ENCODE measurements around the gene S100A10.

Gene S100A10

DNA sequence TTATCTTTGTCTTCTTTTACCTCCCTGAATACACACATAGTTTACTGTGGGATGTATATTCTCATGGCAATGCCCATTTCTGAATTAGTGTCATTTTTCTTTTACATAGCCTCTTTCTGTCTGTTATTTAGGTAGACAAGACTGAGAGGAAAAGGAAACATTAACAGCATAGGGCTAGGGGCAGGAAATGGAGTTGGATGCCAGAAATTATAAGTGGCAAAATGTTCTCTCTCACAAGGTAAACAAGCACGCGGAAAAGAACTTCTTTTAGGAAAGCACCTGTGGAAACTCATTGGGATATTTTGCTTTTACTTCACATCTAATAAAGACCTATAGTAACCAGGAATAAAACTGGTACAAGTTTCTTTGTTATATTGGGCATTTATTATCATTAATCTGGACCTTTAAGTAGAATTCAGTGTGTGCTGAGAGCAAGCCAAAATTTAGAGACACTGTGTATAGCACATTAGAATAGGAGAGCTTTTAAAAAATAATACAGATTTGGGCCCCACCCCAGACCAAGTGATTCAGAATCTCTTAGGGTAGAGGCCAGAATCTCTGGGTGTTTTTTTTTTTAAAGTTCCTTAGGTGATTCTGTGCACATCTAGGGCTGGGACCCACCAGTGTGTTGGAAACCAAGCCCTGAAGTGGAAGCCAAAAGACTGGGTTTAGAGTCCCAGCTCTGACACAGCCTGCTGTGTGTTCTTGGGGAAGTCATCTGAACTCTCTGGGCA is 32.7 kb downstream of the S100A10 start:
- no peak for DNase-seq

DNA sequence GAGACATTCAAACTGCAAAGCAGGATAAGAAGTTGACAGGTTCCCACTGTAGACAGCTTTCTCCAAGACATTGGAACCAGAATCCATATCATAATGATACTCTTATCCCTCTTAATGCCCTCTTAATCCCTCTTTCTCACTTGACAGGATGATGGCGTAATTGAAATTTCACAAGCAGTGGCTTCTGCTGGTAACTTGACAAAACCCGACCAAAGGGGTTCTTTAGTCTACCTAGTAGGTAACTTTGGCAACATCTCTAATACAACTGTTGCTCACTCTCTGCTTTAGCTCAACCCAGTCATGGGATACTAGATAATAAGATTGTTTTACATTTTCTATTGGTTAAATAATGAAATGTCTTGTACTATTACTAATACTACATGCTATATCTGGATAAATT is 34.7 kb downstream of the S100A10 start:
- DNase-seq: no peak

- no peak for DNase-seq
Observed at GRCh38 chr1:151956957-151957497, 36.6 kb downstream of the S100A10 start.

GRCh38 chr1:151953409-151954094 is 40.1 kb downstream of the S100A10 start:
- DNase-seq: no peak

- no peak for DNase-seq
Observed at GRCh38 chr1:151952811-151953210, 40.8 kb downstream of the S100A10 start.

- DNase-seq: no peak
Observed at GRCh38 chr1:151949371-151950193, 44.1 kb downstream of the S100A10 start.

GRCh38 chr1:151948506-151948905 is 45.2 kb downstream of the S100A10 start:
- DNase-seq: no peak

GRCh38 chr1:151947140-151947539 is 46.5 kb downstream of the S100A10 start:
- no peak for DNase-seq

- peak in 2 of 4 experiments; percentile 15 to 27 for DNase-seq
Observed at GRCh38 chr1:151945725-151946722, 47.6 kb downstream of the S100A10 start.

- DNase-seq: no peak
Observed at GRCh38 chr1:151944857-151945575, 48.6 kb downstream of the S100A10 start.

DNA sequence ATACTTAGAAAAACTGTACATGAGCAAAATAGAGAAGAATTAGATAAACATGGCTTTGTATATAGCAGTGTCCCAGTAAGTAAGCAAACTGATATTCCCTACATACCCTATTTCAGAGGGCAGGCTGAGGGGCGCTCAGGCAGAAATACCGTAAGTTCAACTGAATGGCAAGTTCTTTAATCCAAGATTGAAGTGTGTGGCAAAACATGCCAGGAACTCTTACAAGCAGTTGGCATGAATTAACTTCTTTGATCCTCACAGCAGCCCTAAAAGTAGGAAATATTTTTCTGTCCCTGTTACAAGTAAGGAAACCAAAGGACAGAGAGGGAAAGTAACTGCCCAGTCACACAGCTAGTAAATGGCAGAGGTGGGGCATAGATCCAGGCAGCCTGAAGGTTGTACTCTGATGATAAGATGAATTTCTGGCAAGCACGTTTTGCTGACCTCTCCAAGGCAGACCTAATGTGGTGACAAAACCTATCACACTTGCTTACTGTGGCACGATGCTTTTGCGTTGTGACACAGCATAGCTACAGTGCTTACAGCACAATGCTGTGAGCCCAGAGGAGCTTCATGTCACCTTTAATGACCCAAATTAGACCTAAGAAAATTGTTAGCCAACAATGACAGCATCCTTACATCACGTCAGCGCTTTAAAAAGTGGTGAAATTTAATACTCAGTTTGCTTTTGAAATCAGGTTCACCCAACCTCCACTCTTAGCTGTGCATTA is 49.4 kb downstream of the S100A10 start:
- no peak for DNase-seq

DNA sequence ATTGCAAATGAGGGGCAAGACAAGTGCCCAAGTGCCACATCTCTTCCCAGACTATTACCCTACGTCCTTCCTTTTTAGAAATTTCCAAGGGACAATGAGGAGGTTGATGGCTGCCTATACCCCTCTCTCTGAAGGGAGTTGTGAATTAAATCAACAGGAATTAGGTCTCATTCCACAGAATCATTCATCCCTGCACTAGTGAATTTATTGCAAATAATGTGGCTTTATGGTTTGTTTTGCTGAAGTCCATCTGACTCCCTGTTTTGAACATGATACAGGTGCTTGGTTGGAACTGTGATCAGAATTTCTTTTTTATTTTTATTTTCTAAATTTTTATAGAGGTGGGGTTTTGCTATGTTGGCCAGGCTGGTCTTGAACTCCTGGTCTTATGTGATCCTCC is 50.1 kb downstream of the S100A10 start:
- no peak for DNase-seq

DNA sequence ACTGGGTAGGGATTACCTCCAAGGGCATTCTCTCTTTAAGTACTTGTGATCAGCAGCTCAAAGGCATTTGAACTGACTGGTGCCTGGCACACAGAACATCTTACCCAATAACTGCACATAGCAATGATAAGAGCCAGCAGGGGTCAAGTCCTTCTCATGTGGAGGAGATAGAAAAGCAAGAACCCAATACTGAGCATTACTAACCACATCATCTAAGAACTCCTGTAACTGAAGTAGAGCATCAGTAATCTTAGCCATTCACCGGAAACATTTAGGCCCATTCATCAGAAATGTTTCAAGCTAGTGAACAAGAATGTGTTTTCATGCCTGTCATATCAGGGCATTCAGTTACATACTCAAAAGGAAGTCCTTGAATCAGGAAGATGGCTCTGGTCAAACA is 50.8 kb downstream of the S100A10 start:
- DNase-seq: no peak

DNA sequence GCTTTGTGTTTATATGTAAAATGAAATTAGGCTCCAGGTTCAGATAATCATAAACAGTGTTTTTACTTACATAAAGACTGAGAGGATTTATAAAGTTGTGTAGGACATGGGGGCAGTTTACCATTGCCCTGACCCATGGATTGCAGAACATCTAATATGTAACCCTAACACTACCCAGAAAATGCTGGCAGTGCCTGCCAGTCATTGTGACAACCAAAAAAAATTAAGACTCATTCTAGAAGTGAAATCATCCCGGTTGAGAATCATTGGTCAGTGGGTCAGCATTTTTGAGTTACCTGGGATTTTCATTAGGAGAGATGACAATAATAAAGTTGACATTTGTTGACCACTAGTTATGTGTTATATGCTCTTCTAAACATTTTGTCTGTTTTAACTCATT is 53.1 kb downstream of the S100A10 start:
- no peak for DNase-seq

DNA sequence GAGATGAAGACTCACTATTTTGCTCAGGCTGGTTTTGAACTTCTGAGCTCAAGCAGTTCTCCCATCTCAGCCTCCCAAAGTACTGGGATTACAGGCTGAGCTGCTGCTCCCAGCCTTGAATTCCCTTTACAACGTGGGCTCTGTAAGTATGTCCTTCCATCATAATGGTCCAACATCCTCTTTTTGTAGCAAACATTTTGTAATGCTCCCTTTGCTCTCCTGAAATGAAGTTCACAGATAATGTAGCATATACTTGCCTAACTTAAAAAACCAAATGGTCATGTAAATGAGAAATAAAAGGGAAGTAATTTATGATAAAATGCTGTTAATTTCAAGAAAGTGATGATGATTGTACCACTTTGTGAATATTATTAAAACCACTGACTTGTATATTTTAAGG is 53.9 kb downstream of the S100A10 start:
- DNase-seq: no peak

- no peak for DNase-seq
Observed at GRCh38 chr1:151939141-151939540, 54.5 kb downstream of the S100A10 start.

DNA sequence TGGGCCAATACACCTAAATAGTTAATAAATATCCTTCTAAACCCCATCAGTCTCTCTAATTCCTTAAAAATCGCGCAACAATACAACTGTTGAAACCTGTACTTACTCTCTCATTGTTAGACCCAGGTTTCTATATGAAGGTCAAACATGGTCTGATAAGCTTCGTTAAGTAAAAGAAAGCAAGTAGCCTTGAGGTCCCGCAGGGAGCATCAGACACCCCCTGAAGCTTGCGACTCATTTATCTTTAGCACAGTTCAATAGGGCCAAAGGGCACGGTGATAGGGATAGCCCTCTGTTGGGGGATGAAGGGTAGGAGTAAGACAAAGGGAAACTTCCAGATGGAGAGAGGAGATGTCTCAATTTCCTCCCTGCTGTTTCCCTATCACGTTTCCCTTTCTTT is 57.0 kb downstream of the S100A10 start:
- no peak for DNase-seq

DNA sequence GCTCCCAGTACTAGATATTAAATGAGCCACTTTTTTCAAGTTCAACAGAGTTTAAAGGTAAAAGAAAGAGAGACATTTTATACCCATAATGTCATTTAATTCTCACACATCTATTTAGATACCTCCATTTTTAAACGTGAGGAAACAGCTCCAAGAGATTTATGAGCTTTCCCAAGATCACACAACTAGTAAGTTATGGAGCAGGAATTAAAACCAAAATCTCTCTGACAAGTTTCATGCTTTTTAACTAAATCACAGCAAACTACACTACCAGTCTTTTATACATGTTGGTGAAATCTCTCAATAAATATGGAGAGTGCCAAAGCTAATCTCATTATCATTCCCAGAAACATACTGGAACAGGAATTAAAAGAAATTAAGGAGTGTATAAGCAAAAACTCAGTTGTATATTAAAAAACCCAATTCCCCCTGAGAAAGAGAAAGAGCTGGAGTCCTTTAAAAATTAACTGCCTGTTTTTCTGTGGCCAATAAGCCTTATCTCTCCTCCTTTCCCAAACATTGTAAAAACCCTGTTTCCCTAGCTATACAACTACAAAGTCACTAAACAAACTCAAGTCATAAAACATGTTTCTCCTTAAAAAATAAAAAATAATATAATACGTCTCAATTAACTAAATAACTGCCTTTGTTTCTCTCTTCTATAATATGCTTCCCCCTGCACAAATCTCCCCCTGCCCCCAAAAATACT is 57.6 kb downstream of the S100A10 start:
- no peak for DNase-seq

DNA sequence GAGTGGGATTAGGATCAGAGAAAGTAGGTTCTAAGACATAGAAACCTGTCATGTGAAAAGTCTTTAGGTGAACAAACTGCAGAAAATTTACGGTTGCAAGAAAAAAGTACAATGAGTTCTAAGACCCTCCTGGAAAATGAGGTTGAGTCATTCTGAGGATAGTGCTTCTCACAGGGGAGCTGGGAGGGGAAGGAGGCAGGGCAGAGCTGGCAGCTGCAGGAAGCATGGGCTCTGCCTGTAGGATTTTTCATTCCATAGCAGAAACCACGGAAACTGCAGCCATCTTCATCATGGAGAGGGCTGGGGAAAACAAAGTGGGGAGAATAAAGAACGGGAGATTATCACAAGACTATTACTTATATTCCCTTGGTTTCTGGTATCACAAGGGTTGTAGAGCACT is 58.5 kb downstream of the S100A10 start:
- DNase-seq: no peak

DNA sequence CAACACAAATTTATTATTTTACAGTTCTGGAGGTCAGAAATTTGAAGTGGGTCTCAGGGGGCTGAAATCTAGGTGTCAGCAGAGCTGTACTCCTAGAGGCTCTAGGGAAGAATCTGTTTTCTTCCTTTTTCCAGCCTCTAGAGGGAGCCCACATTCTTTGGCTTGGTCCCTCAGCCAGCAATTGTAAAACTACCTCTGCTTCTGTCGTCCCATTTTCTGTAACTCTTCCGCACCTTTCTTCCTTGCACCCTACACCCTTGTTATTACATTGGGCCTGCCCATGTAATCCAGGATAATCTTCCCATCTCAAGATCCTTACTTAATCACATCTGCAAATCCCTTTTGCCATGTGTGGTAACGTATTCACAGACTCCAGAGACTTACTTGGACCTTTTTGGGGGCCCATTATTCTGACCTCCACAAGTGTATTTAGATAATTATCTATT is 59.6 kb downstream of the S100A10 start:
- no peak for DNase-seq
